ENCODE results near the gene IL1RAPL2. TPM values are rescaled to one million over a fixed set of nuclear protein-coding genes. Genes with fewer than 3 reads are reported as not detected.
"Not testable (repeated sequence)": the region's sequence is repeated elsewhere in the genome, so short reads cannot be mapped to it uniquely, and the experiment has no call there.

The IL1RAPL2 gene
- total and polyA plus RNA-seq, 4 donors: 2.0 TPM; not detected in 3

GRCh38 chrX:104670051-104670450 lies 104.1 kb downstream of the IL1RAPL2 start:
- no peaks in the 10 kb centered on the region for H3K4me1 ChIP-seq (ENCODE audit: control insufficient read depth in 5 of 5, insufficient read depth in 5 of 5, low read length in 5 of 5)
- H3K27me3 ChIP-seq (ENCODE audit: control insufficient read depth in 3 of 3, insufficient read depth in 3 of 3, low read length in 2 of 3): peaks cover 0 to 26% (median 3%) of the 10 kb centered on the region in 3 donors
- DNase-seq: no peak
- no peak overlapping the region for H3K9ac ChIP-seq (ENCODE audit: insufficient read depth in 1 of 2, low read length in 2 of 2)
- no peak for TF ChIP-seq CTCF (IDR thresholded peaks at IDR 0.05; ENCODE audit: control extremely low read depth, extremely low read depth)
- no peak overlapping the region for H3K4me3 ChIP-seq
- H3K27ac ChIP-seq (ENCODE audit: low read depth in 1 of 2, low read length in 1 of 2): no peak overlapping the region
- WGBS, 2 donors: 72 to 89% methylated on average over 4 of the region's 4 CpGs
- H3K9me3 ChIP-seq (ENCODE audit: control insufficient read depth in 4 of 4, insufficient read depth in 3 of 4, low read length in 3 of 4): no peaks in the 10 kb centered on the region
- ATAC-seq (ENCODE audit: insufficient read depth, low FRiP score): no peak
- no peaks in the 10 kb centered on the region for H3K36me3 ChIP-seq (ENCODE audit: control insufficient read depth in 4 of 4, insufficient read depth in 4 of 4, low read length in 4 of 4)

GRCh38 chrX:104677517-104677916 lies 111.5 kb downstream of the IL1RAPL2 start:
- not testable (repeated sequence) for H3K4me1 ChIP-seq (ENCODE audit: control insufficient read depth in 5 of 5, insufficient read depth in 5 of 5, low read length in 5 of 5); H3K4me3 ChIP-seq; H3K36me3 ChIP-seq (ENCODE audit: control insufficient read depth in 4 of 4, insufficient read depth in 4 of 4, low read length in 4 of 4); ATAC-seq (ENCODE audit: insufficient read depth, low FRiP score); H3K9me3 ChIP-seq (ENCODE audit: control insufficient read depth in 4 of 4, insufficient read depth in 3 of 4, low read length in 3 of 4); H3K27ac ChIP-seq (ENCODE audit: low read depth in 1 of 2, low read length in 1 of 2); DNase-seq; H3K9ac ChIP-seq (ENCODE audit: insufficient read depth in 1 of 2, low read length in 2 of 2)
- 74 to 93% methylated on average over 14 to 18 of the region's 18 CpGs for WGBS, 2 donors
- H3K27me3 ChIP-seq (ENCODE audit: control insufficient read depth in 3 of 3, insufficient read depth in 3 of 3, low read length in 2 of 3): peaks cover 0 to 11% (median 2%) of the 10 kb centered on the region in 3 donors

- Histone ChIP-seq H3K4me3 (no peak overlapping the region), H3K27me3 (ENCODE audit: control insufficient read depth in 3 of 3, insufficient read depth in 3 of 3, low read length in 2 of 3) (peaks cover 0 to 11% (median 2%) of the 10 kb centered on the region in 3 donors), H3K9me3 (ENCODE audit: control insufficient read depth in 4 of 4, insufficient read depth in 3 of 4, low read length in 3 of 4) (no peaks in the 10 kb centered on the region), H3K36me3 (ENCODE audit: control insufficient read depth in 4 of 4, insufficient read depth in 4 of 4, low read length in 4 of 4) (no peaks in the 10 kb centered on the region), H3K9ac (ENCODE audit: insufficient read depth in 1 of 2, low read length in 2 of 2) (no peak overlapping the region), H3K27ac (ENCODE audit: low read depth in 1 of 2, low read length in 1 of 2) (no peak overlapping the region), H3K4me1 (ENCODE audit: control insufficient read depth in 5 of 5, insufficient read depth in 5 of 5, low read length in 5 of 5) (no peaks in the 10 kb centered on the region)
- DNase-seq: no peak
- TF ChIP-seq CTCF (IDR thresholded peaks at IDR 0.05; ENCODE audit: control extremely low read depth, extremely low read depth): no peak
- ATAC-seq (ENCODE audit: insufficient read depth, low FRiP score): no peak
- WGBS, 2 donors: 61 to 66% methylated on average over 2 of the region's 2 CpGs
Measured at GRCh38 chrX:104679175-104679574, 113.2 kb downstream of the IL1RAPL2 start.

GRCh38 chrX:104681214-104681613 lies 115.2 kb downstream of the IL1RAPL2 start:
- Histone ChIP-seq H3K9ac (ENCODE audit: insufficient read depth in 1 of 2, low read length in 2 of 2) (no peak overlapping the region), H3K4me3 (no peak overlapping the region), H3K27ac (ENCODE audit: low read depth in 1 of 2, low read length in 1 of 2) (no peak overlapping the region), H3K36me3 (ENCODE audit: control insufficient read depth in 4 of 4, insufficient read depth in 4 of 4, low read length in 4 of 4) (no peaks in the 10 kb centered on the region), H3K9me3 (ENCODE audit: control insufficient read depth in 4 of 4, insufficient read depth in 3 of 4, low read length in 3 of 4) (no peaks in the 10 kb centered on the region), H3K4me1 (ENCODE audit: control insufficient read depth in 5 of 5, insufficient read depth in 5 of 5, low read length in 5 of 5) (no peaks in the 10 kb centered on the region), H3K27me3 (ENCODE audit: control insufficient read depth in 3 of 3, insufficient read depth in 3 of 3, low read length in 2 of 3) (peaks cover 0 to 17% (median 5%) of the 10 kb centered on the region in 3 donors)
- 41 to 78% methylated on average over 3 of the region's 3 CpGs for WGBS, 2 donors
- no peak for TF ChIP-seq CTCF (IDR thresholded peaks at IDR 0.05; ENCODE audit: control extremely low read depth, extremely low read depth)
- DNase-seq (no peak), ATAC-seq (ENCODE audit: insufficient read depth, low FRiP score) (no peak)

All from lung (tissue), 12 donors.